Middle frontal gyrus (tissue), 1 donor: ENCODE measurements around the gene SNX20.

ENCODE experiments used
- DNase-seq: peaks from one replicate; pipeline ENCODE4 v3.0.0-alpha.2; 2015; ENCODE audit warnings: low spot score; ENCODE audit errors: extremely low spot score

Gene SNX20

GRCh38 chr16:50705436-50706110 is 24.5 kb upstream of the SNX20 start:
- DNase-seq, result no peak

DNA sequence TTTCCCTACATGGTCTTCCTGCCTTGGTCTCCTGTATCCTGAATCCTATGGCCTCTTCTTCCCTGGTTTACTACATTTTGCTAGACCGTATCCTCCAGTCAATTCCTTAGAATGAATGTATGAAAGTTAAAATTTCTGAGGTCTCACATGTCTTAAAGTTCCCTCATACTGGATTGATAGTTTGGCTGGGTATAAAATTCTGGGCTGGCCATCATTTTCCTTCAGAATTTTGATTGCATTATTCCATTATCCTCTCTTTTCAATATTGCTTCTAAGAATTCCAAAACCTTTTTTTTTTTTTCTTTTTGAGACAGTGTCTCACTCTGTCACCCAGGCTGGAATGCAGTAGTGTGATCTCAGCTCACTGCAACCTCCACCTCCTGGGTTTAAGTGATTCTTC is 23.1 kb upstream of the SNX20 start:
- no peak for DNase-seq

DNA sequence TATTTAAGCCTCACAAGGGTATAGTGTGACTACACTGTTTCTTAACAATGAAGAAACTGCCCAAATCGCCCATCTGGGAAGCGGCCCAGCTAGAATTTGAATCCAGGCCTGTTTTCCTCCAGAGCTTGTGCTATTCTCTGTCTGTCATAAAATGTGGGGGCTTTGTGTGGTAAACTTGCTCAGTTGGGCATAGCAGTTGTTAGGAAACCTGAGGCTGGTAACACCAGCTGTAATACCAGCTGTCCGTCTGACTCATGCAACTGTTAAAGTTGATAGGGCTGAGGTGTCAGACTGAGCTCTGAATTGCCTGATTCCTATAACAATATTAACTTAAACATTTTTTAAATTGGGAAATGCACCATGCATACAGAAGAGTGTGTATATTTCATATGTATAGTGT is 21.6 kb upstream of the SNX20 start:
- DNase-seq, result peak; percentile 10

DNA sequence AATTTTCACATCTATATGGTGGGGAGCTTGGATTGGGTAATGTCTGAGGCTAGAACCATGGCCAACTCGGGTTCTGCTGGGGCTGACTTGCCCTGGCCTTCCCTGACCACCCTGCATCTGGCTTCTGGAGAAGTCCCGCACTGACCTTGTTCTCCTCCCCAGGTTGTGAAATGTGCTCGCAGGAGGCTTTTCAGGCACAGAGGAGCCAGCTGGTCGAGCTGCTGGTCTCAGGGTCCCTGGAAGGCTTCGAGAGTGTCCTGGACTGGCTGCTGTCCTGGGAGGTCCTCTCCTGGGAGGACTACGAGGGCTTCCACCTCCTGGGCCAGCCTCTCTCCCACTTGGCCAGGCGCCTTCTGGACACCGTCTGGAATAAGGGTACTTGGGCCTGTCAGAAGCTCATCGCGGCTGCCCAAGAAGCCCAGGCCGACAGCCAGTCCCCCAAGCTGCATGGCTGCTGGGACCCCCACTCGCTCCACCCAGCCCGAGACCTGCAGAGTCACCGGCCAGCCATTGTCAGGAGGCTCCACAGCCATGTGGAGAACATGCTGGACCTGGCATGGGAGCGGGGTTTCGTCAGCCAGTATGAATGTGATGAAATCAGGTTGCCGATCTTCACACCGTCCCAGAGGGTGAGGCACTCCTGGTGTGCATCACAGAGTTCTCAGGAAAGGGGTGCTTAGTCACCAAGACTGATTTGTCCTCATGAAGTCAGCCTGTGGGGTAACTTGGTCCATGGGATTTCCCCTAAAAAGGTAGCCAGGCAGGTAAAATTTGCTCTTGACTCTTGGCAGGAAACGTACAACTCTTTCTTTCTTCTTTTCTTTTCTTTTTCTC is 18.4 kb upstream of the SNX20 start:
- DNase-seq, result no peak

DNA sequence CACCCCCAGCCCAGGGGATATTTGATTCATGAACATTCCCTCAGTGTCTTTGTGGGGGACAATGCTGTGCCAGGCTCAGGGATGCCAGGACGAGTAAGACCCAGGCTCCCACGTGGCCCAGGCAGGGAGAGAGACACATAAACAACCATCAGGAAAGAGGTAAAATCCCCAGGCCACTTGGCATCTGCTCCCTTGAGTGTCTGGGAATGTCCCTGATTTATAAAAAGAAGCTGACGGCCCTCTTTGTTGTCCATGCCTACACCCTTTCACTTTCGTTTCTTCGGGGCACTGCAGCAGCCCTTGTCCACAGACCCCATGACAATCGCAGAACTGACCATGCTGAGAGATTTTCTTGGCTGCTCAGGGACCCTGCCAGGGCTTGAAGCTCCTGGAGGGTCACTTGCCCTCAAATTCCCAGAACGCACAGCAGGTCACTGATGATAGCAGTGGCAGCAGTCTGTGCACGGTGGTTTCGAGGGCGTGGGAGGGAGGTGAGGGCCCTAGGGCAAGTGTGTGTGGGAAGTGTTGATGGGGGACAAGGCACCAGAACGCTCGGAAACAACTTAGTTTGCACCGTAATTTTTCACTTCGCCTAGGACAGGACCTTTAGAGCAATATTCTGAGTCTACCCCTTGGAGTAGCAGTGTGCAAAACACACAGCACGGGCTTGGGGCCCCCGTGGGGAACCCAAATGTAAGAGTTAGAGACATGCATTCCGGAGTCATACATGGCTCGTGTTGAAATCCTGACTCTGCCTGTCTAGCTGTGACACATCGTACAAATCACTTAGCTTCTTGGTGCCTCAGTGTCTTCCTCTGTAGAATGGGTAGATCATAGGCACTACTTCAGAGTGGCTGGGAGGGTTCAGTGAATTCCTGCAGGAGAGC is 17.0 kb upstream of the SNX20 start:
- DNase-seq, result no peak

- no peak for DNase-seq
These were observed 16.3 kb upstream of the SNX20 start for GRCh38 chr16:50697421-50697715.

GRCh38 chr16:50696575-50697420 is 15.7 kb upstream of the SNX20 start:
- no peak for DNase-seq

- no peak for DNase-seq
These were observed 15.0 kb upstream of the SNX20 start for GRCh38 chr16:50696126-50696525.

DNA sequence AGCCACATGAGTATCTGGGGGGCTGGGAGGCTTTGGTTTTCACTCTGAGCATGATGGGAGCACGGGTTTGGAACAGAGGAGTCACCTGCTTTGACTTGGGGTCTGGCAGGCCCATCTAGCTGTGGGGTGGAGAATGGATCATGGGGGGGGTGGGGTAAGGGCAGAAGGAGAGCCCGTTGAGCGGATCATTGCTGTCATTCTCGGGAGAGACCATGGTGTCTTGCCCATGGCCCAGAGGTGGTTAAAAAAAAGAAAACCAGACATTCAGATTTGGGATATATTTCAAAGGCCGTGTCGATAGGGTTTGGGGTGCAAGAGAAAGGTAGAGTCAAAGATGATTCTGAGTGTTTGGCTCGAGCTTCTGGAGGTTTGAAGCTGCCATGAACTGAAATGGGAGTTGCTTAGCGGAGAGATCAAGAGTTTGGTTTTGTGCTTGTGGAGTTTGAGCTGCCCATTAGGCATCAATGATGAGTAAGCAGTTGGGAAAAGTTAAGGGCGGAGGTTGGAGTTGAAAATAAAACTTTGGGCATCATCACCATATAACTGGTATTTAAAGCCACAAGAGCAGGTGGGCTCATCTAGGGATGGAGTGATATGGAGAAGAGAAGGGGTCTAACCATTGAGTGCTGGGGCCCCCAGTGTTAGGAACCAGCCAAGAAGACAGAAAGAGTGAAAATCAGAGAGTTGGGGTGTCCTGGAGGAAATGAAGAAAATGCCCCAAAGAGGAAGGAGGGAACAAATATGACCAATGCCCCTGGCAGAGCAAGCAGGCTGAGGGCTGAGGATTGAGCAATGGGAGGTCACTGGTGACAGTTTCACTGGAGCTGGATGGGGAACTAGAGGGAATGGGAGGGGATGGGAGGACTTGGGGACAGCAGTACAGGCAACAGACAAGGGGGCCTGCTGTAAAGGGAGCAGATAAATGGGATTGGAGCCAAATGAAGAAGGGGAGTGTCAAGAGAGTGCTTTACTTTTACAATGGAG is 14.2 kb upstream of the SNX20 start:
- no peak for DNase-seq

DNA sequence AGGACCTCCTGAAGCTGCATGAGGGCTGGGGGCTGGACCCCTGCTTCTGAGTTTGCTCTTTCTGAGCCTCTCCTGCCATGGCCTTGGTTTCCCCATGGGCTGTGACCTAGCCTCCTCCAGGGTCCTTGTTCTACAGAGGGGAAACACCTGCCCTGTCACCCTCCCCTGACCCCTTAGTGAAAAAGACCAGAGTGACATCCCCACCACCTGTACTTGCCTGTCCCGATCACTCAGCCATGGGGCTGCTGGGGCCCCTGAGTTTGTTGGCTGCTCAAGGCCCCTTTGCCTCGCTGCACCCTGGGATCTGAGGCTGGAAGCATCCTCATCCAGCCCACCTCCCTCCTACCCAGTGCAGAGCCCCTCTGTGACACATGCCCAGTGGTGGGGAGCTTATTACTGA is 13.1 kb upstream of the SNX20 start:
- no peak for DNase-seq

DNA sequence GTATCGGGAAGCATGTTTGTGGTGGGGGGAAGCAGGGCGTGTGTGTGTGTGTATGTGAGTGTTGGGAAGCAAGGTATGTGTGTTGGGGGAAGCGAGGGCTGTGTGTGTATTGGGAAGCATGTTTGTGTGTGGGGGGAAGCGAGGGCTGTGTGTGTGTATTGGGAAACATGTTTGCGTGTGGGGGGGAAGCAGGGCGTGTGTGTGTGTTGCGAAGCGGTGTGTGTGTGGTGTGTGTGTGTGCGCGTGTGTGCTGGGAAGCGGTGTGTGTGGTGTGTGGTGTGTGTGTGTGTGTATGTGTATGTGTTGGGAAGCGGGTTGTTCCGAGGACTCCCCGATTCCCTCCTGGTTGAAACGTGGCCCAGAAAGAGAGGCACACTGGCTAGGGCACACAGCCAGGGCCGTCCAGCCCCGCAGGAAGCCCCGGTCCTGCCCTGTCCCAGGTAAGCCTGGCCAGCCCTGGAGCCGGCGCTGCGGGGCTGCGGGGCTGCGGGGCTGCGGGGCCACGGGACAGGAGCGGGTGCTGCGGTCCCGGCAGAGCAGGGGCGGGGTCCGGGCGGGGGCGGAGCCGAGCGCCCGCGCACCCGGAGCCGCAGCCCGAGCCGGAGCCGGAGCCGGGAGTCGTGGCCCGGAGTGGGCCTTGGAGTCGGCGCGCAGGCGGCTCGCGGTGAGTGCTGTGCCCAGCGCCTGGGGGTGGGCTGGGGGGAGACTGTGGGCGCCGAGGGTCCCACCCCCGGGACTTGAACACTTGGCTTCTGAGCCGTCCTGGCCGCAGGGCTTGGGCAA is 12.1 kb upstream of the SNX20 start, which contains the start of gene NOD2:
Gene NOD2, plus strand, starts transcription at position 608 of the 783 bp plus-strand sequence. CDS start 5,890 bp downstream, outside the sequence.
- no peak for DNase-seq

DNA sequence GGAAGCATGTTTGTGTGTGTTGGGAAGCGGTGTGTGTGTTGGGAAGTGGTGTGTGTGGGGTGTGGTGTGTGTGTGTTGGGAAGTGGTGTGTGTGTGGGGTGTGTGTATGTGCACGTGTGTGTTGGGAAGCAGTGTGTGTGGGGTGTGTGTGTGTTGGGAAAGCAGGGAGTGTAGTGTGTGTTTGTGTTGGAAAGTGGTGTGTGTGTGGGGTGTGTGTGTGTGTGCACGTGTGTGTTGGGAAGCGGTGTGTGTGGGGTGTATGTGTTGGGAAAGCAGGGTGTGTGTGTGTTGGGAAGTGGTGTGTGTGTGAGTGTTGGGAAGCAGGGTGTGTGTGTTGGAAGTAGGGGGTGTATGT is 11.5 kb upstream of the SNX20 start:
- DNase-seq, result no peak

- no peak for DNase-seq
These were observed 9.1 kb upstream of the SNX20 start for GRCh38 chr16:50690177-50690576.

DNA sequence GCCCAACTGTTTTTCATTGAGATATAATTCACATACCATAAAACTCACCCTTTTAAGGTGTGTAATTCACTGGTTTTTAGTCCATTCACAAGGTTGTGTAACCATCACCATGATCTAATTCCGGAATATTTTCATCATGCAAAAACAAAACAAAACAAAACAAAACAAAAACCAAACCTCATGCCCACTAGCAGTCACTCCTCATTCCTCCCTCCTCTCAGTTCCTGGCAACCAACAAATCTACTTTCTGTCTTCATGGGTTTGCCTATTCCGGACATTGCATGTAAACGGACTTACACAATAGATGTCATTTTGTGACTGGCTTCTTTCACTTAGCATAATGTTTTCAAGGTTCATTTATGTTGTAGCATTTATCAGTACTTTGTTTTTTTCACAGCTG is 7.8 kb upstream of the SNX20 start:
- DNase-seq, result no peak

- no peak for DNase-seq
These were observed 7.0 kb upstream of the SNX20 start for GRCh38 chr16:50688083-50688482.

DNA sequence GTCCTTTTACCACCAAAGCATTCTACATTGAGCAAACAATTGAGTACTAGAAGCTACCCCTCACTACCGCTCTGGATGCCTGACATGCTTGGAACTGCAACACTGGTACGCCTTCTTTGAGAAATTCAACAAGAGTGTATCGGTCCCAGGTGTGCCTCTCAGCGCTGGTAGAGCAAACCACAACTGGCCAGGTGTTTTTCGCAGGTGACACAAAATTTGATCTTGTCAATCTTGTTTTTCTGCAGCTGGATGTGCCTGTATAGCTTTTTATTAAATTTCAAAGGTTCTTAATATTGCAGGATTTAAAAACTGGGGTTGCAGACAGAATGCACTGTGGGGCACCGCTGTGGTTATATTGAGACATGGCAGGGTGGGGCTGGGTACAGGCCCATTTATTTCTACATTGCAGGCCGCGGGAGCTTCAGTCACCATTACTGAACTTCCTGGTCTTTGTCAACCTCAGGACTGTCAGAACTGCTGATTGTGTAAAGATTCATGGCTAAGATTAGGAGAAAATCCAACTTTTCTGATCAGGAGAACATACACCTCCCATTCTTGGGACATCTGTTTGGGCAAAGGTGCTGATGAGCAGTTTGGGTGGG is 4.5 kb upstream of the SNX20 start:
- no peak for DNase-seq

DNA sequence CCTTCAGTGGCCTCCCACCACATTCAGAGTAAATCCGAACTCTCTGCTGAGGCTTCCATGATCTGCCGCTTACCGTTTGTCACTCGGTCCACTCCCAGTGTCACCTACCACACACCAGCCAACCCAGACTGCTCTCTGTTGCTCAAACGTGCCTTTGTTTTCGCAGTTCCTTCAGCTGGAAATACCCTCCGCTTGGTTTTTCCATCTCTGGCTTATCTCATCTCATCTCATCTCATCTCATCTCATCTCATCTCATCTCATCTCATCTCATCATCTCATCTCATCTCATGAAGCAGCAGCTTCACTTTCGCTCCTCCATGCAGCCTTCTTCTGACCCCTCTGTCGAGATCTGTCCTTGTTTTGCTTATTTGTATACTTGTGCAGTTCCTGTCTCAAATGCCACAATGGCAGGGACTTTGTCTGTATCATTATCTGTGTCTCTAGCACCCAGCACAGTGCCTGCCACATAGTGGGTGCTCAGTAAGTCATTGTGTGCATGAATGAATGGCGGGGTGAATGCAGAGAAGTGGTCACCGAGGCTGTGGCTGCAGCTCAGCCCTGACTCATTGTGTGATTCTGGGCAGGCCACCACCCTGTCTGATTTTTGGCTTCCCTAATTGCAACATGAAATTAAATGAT is 3.8 kb upstream of the SNX20 start:
- no peak for DNase-seq

DNA sequence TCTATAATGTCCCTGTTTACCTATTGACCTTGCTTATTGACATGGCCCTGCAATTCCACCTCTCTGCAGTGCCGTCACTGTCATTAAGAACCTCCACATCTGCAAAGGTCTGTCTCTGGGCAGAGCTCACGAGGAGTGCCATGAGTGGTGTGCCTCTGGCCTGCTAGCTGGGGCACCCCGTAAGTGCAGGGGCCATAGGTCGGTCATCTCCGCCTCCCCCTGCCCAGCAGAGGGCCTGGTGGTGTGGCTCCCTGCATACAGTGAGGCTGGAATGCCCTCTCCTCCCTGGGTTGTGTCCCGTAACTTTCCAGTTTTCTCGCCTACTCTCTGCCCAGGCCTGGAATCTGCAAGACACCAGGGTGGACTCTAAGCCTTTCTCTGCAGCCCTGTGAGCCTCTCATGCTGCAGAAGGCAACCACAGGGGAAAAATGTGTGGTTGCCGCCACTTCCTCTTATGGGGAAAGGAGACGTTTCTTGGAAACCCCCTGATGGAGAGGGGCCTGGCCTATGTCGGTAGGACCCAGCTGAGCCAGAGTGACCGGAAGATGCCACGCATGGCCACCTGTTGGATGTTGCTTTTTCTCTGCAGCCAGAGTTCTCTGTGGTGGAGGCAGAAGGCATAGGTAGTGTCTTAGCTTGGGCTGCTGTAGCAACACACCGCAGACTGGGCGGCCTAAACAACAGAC is 2.7 kb upstream of the SNX20 start:
- DNase-seq, result no peak
